ENCODE measurements around the gene NETO2. TPM values are rescaled to one million over a fixed set of nuclear protein-coding genes. Genes with fewer than 3 reads are reported as not detected.

Gene NETO2, protein sequence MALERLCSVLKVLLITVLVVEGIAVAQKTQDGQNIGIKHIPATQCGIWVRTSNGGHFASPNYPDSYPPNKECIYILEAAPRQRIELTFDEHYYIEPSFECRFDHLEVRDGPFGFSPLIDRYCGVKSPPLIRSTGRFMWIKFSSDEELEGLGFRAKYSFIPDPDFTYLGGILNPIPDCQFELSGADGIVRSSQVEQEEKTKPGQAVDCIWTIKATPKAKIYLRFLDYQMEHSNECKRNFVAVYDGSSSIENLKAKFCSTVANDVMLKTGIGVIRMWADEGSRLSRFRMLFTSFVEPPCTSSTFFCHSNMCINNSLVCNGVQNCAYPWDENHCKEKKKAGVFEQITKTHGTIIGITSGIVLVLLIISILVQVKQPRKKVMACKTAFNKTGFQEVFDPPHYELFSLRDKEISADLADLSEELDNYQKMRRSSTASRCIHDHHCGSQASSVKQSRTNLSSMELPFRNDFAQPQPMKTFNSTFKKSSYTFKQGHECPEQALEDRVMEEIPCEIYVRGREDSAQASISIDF
- polyA plus RNA-seq = 79.7 and 88.3 TPM in 2 replicates

DNA sequence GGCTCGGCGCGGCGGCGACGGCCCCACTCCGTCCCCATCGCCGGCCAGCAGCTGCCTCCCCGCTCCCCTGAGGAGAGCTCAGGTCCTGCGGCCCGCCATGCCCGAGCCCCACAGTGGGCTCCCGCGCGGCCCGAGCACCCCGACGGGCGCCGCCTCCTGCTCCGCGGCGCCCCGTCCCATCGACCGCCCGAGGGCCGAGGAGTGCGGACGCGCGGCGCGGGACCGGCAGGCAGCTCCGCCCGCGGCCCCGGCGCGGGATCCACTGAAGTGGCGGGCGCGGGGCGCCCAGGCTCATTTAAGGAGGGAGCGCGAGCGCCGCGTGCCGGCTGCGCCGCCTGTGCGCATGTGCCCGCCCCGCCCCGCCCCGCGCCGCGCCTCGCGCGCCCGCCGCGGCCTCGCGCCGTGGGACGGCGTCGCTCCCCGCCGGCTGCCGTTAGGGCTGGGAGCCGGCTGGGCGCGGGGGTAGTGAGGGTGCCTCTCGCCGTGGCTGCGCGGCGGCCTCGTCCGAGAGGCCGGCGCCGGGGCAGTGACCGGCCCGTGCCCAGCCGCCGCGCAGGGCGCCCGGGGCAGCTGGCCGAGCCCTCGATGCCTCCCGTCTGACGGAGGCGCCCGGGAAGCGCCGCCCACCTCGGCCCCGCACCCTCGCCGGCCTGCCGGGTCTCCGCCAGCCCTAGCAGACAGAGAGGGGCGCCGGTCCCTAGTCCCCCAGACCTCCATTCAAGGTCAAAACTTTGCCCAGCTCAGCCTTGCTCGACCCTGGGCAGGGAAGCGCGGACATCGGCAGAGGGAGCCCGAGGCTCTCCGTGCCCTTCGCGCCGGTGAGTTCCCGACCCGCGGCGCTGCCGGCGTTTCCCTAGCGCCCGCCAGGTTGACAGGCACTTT is at the start of gene NETO2:
TSS of gene NETO2 (minus strand) at position 269 of the 882 bp plus-strand sequence. CDS start 333 bp downstream, outside the sequence.

Other genes with a start within 250 kb of the NETO2 start
- gene DNAJA2, start 170.3 kb downstream of the NETO2 start, polyA plus RNA-seq = 173 and 189 TPM in 2 replicates

Measured in Purkinje cell (primary cell).